HG02610 (cell line): Measurements from ENCODE around the gene CHIC2.

Experiments used
- ATAC-seq: cut with Tn5 transposase; IDR thresholded peaks from one replicate; pipeline ENCODE4 v1.9.1; 2021; ENCODE audit warnings: mild to moderate bottlenecking, moderate library complexity; ENCODE audit not compliant: unreplicated experiment

Gene CHIC2

DNA sequence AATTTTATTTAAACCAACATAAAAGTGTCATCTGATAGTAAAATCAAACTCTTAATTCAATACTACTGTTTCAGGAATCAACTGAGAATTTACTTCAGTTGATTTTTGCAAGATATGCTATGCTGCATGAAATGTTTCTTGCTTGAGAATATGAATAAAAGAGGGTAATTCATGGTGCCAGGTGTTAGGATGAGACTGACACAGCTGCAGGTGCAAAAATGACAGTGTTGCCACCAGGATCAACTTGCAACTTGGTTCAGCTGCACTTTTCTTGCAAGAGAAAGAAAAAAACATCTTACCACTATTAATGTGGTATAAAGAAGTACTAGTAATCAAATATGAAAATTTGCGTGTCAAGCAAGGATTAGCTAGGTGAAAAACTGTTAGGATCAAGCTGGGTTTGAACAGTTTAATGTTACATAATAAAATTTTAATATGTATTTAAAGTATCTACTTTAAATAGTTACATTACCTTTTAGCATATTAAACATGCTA lies 49.7 kb downstream of the CHIC2 start:
- ATAC-seq: no peak

DNA sequence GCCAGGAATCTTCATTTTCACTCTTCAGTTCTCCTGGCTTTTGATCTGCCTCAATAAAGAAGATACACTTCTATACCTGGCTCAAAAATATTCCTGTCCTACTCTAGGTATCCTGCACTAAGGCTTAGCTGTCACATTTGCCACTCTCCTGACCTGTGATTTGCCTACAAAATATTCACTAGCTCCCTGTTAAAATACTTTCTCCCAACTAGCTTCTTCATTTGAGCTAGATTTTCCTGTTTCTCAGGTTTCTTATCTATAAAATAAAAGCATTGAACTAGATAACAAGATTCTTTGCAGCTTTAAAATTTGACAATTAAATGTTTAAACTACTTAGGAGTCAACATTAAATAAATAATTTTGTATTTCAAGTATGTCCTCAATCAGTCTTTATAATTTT lies 53.2 kb downstream of the CHIC2 start:
- ATAC-seq: no peak

DNA sequence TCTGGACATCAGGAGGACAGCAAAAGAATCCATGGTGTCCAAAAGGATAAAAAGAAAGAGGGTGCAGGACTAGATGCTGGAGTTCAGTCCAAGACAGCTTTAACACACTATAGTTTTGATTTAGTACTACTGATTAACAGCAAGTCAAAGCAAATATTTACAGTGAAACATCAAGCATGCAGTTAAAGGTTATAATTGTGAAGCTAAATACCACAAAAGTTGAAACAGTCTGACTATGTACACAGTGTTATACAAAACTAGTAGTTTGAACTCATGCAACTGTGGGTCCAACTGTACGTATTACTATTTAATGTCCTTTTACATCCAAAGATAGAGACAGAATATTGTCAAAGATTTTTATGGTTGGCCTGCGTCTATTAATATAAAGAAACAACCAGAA lies 57.6 kb downstream of the CHIC2 start:
- no peak for ATAC-seq

DNA sequence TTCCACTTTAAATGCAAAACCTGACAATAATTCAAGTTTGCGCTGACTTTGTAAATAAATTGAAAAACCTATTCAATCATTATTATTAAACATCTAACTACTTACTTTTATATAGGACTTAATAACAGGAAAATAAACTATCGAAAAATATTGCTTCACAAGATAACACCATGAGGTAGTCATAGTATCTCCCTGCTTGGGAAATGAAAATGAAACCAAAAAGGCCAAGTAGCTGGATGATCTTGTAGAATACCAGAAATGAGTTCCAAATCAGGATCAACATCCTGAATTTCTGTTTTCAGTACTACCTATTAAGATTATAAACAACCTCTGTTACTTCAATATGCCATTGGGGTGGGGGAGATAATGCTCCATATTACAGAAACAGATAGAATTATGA lies 58.9 kb downstream of the CHIC2 start:
- ATAC-seq: no peak

DNA sequence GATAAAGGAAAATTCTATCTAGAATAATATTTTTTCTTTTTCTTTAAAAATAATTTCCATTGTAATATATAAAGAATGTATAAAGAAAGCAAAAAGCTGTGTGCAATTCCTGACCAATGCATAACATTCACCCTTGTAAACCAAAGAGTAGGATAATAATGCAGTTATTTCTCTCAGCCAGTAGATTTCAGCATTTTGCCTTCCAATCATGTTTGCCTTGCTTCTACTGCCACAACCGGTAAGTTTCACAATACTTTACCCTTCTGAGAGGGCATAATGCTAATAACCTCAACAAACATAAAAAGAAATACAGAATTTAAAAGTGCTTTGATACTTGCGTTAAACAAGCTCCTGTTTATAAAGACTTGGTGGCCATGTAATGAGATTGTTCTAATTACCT lies 59.9 kb downstream of the CHIC2 start:
- ATAC-seq: no peak

DNA sequence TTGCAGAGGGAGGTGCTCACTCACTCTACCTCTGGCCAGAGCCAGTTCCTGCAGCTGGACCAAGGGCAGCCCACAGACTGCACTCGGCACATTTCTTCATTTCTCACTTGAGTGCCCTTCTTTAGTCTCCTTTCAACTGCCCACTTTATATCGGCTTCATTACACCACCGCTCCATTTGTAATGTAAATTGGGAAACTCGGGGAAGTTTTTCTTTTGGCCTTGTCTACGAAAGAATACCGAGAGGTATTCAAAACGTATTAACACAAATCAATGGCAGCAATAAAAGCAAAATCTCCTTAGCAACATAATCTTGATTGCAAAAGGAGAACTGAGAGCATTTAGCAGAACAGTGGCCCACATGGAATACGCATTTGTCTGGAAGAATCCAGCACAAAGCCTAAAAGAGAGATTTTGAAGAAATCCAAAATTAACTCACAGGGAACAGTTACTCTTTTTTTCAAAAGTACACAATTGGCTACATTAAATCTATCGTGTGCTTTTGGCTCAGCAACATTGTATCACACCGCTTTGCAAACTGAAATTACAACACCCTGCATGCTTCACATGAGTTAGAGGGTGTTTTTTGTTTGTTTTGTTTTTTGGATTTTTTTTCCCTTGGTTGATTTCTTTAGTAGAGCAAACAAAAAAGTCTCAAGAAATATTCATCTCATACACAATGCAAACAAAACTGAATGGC lies 62.6 kb downstream of the CHIC2 start:
- ATAC-seq: no peak

DNA sequence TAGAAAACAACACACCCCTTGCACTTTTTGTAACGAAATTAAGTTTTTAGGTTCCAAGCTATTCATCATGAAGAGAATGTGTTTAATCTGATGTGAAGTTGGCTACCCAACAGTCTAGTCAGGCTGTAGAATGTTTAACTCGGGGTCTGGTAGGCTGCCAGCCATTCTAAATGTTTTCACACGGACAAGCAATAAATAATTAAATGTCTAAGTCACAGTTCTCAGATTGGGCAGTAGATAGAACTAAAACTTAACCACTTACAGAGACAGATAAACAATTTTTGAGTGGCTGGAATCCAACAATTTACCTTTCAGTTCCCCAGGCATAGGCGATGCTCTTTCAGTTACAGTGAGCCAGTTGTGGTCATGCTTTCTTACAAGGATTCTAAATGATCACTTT lies 66.5 kb downstream of the CHIC2 start:
- ATAC-seq: no peak

DNA sequence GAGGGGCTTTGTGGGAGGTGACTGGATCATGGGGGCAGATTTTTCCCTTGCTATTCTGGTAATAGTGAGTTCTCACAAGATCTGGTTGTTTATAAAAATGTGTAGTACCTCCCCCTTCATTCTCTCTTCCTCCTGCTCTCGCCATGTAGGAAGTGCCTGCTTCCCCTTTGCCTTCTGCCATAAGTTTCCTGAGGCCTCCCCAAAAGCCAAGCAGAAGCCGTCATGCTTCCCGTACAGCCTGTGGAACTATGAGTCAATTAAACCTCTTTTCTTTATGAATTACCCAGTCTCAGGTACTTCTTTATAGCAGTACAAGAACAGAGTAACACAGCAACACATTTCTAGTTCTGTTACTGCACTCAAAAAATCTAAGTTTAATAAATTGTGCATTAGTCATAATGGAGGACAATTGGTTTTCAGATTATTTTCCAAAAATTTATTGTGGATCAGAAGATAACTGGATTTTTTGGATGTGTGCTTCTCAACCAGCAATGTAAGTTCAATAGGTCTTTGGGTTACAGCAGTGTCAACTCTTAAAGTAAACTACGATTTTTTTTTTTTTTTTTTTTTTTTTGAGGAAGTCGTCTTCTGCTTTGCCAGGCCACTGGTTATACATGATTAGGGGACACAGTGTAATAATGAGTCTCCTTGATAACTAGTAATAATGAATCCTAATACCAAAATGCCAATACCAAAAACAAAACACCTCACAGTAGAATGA lies 69.9 kb downstream of the CHIC2 start:
- ATAC-seq: no peak

DNA sequence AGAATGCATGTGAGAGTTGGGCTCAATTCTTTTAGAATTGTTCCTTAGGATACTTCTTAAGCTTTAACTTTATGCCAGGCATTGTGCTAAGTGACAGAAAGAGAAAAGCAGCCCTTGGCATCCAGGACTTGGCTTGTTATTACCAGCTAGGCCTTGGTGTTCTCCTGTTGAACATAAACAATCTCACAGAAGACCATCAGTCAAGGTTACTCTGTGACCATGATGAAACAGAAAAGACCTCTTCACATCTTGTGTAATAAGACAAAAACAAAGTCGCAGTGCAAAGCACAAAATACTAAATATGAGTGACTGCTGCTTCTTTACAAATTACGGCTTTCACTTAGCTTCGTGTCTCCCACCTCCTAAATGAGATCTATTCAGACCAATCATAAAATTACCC lies 71.6 kb downstream of the CHIC2 start:
- no peak for ATAC-seq

DNA sequence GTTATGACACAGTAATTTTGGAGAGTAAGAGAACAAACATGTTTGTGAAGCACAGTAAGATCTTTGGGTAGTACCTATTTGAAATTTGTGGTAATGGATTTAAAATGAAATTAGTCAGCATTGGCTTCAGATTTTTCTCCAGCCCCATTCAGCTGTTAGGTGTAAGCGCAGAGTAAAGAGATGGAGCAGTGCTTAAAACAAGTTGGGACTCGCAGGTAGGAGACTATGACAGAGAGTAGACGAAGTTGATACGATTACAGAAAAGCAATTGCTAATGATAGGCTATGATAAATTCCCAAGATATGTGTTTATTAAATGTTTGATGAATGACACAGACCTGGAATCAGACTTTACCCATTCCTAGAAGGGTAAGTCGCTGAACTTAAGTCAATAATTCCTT lies 72.6 kb downstream of the CHIC2 start:
- no peak for ATAC-seq

DNA sequence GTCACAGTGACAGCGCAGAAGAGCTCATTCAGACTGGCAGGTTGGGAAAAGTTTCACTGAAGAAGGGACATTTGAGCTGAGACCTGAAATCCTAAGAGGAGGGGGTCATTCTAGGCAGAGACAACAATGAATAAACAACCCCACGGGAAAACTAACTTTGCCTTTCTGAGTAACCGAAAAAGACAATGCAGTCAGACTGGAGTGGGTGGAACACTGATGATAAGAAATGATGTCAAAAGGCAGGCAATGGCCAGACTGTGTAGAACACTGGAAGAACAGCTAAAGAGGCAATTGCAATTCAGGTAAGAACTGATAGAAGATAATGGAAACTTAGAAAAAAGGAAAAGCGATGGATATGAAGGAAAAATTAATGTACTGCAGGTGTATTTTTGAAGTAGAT lies 73.8 kb downstream of the CHIC2 start:
- ATAC-seq: no peak

DNA sequence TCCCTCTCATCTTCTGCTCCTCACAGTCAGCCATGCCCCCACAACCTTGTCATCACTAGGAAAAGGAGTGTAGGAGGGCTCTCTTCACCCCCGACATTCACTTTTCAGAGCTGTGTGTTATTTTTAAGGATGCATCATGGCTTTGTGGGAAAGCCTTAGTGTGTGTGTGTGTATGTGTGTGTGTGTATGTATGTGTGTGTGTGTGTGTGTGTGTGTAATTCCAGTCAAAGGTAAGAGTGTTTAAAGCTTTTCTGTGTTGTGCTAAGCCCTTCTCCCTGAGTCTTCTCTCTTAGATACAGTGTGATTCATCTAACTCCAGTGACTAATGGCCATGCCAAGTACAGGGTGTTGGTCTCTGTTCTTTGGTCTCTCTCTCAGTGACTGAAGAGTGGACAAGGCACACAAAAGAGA lies 76.6 kb downstream of the CHIC2 start:
- no peak for ATAC-seq

DNA sequence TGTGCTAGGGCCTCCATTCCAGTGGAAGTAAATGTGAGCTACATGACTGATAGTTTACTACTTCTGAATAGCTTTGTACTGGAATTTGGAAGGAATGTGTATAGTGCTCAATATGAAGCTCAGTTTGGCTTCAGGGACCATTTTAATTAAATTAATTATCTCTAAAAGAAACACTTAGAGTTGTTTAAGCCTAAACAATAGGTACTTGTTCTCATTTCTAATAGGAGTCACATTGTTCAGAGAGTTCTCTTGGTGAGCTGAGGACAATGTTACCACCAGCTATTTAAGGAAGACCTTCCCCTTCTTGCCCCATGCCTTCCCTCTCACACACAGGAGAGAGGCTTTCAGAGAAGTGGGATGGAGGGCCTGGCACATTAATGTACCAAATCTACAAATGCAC lies 78.3 kb downstream of the CHIC2 start:
- no peak for ATAC-seq

DNA sequence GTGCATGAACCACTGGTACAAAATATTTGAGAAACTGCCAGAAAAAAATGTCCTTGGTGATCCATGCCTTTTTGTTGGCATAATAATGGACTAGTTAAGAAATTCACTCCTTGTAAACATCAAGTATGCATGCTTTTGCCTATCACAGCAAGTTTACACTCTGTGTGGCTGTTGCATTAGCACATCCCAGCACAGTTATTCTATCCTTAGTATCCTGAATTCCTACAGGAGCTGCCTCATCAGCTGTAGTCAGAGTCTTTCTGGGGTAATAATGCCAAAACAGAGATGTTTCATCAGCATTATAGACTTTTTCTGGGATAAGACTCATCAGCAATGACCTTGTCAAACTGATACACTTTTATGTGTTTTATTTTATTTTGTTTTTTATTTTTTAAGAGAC lies 82.8 kb downstream of the CHIC2 start:
- ATAC-seq: no peak

DNA sequence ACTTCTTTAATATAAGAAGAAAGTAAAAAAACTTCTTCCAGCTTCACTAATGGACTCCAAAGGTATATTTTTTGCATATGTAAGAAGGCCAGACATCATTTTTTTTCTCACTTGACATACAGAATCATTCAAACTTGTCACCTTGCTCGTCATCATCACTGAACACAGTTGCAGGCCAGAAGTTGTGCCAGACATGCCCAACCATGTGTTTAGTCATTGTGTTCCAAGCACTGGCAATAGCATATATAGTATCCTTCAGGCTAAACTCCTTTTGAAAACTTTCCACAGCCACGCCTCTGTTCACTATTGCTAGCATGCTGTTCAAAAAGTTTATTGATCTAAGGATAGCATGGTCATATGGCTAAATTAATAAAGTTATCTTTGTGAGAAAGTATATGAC lies 83.3 kb downstream of the CHIC2 start:
- ATAC-seq: no peak

DNA sequence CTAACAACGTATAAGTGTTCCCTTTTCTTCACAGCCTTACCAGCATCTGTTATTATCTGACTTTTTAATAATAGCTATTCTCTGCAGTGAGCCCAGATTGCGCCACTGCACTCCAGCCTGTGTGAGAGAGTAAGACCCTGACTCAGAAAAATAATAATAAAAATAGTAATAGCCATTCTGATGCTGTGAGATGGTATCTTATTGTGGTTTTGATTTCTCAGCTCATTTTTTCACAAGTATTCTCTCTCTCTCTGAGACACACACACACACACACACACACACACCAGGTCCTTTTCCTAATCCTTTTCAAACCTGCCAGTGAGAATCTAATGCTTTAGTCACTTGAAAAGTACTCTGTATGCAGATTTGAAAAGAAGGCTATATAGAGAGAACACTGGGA lies 89.8 kb downstream of the CHIC2 start:
- no peak for ATAC-seq

DNA sequence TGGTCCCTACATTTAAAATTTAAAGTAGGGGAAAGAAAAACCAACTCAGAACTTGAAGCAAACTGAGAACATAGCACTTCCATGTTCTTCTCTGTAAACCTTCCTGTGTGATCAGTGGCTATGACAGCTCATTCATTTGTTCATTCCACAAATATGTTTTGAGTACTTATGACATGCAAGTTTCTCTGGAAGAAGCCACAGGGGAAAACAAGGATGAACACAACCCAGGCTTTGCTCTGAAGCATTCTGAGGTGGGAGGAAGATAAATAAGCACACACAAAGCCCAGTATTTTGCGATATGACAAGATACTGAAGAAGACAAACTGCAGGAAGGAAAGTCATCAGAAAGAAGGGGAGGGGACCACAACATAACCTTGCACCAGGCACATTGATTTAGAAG lies 96.4 kb downstream of the CHIC2 start:
- ATAC-seq: no peak

DNA sequence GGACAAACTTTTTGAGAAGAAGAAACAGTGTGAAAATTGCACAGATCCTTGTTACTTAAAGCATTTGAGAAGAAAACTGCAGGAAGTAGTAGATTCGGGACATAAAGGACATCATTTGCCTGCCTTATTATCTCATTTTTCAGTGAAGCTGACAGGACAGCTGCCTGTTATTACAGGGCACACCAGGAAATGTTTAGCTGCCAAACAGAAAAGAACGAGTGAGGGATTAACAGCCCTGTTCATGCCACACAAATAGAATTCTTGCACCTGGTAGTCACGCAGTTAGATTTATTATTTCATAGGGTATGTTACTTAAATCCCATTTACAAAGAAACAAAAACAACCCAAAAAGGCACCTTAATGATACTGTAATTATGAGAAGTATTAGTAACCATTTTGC lies 100.6 kb downstream of the CHIC2 start:
- no peak for ATAC-seq

DNA sequence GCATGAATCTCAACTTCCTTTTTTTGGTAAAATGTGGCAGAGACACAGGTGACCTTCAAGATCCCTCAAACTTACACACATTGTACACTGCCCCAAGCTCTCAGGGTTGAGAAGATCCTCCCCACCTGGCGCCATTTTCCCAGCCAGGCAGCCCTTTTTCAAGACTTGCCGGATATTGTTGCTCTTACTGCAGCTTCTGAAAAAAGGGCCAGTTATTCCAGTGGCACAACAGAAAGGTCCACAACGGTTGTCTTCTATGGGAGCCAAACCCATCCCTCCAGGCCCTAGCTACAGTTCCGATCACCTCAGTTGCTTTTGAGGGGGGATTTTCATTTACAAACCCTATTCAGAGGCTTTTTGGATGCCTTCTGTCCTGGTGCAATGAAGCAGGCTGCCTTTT lies 101.1 kb downstream of the CHIC2 start:
- ATAC-seq: no peak

DNA sequence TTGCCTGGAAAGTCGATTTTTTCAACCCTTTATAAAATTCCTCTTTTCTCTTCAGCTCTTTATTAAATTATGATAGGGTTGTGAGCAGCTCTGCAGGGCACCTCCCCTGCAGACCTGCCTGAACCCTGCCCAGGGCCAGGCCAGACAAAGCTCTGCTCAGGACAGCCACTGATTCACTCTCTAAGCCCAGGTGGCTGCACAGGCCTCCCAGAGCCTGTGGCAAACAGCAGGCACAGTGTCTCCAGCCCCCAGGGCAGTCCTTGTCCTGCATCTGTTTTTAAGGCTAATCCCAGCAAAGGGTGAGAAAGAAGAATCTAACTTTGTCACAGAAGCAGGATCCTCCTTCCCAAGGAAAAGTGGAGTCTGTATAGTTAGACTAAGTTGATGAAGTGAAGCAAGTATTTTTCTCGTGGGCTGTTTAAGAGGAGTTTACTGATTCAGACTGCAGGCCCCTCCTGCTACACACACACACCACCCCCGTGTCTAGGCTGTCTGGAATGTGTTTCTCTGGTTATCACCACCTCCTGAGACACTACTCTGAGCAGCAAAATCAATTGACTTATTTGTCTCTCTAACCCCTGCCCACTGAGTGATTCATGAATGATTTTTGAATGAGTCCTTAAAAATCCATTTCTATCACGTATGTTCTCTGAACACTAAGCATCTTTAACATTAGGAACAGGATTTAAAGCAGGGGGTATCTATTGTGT lies 101.7 kb downstream of the CHIC2 start:
- ATAC-seq: no peak

DNA sequence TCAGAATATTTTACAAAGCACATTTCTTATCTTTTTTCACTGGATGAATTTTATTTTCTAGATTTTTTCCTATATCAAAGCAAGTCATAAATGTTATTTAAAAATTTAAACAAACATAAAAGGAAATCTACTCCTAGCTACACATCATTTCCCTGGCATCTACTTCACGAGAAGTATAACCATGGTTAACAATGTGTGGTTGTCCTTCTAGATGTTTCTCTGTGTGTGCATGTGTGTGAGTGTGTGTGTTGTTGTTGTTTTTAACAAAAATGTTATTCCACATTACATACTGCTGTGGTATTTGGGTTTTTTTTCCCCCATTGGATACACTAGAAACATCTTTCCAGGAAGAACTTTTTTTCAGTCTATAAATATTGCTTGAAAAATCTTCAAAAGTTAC lies 103.1 kb downstream of the CHIC2 start:
- ATAC-seq: no peak

DNA sequence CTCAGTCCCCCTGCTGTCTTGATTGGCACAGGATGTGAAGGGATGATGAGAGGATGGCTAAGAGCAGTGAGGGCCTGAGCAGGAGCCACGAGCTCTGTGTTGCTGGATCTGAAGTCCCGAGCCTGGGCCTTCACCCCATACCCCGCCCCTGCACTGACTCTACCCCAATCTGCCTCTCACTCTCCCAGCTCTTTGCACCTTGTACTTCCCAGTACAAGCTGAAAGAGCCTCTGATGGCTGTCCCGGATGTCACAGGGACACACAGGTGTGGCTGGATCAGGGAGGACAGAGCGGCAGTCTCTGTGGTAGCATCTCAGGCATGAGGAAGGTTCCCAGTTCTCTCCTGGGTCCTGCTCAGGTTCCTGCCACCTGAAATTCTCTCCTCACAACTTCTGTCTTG lies 103.6 kb downstream of the CHIC2 start:
- no peak for ATAC-seq
